Measurements from ENCODE around the gene CBY1.
"Not testable (repeated sequence)": the region's sequence is repeated elsewhere in the genome, so short reads cannot be mapped to it uniquely, and the experiment has no call there.

Gene CBY1

DNA sequence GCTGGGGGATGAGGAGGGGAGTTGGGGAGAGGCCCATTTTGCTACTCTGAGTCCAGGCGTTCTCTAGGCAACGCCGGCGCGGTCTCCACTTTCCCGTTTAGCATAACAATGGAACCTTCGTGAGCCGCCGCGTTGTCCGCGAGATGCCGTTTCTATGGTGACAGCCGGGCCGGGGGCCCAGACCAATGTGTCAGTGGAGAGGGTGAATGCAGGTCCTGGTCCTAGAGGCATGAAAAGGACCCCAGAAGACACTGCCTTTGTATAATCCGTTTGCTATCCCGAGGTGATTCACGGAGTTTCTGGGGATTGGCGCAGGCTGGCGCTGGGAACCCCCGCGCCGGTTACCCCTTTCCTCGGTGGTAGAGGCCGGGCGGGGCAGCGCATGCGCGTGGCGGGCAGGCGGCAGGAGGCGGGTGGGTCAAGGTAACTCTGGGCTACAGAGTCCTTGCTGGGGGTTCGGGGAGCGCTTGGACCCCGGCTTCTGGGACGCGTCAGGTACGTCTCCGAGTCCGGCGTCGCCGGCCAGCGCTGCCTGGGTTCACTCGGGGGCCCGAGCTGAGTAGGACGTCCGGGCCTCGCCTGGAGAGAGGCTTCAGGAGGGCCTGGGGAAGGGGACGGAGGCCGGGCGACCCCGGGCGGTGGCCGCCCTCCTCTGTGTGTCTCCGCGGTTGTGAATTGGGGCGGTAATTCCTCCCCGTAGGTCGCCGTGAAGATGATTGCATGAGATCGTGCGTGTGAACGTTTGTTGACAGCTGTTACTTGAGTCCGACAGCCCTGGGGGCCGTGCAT lies at the start of gene CBY1, which contains the start of gene FAM227A:
Gene CBY1, plus strand, starts transcription at position 383 of the 789 bp plus-strand sequence. CDS start 11,417 bp downstream, outside the sequence.
Gene FAM227A, minus strand, starts transcription at position 137 of the 789 bp plus-strand sequence. CDS start 6,224 bp downstream, outside the sequence.
- peak; percentile 75 for DNase-seq

DNA sequence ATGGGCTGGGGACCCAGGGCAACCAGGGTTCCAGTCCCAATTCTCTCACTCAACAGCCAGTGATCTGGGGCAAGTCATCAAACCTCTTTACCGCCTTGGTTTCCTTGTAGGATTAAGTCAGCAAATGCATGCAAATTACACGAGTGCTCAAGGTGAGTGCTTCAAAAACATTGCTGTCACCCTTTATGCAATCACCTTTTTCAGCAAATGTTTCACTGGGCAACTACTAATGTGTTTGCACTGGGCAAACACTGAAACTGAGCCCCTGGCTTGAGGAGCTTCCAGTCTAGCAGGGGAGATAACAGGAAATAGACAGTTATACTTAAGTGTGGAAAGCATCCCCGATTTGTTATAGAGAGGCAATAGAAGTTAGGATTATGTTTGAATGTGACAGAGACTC lies 48.8 kb upstream of the CBY1 start:
- DNase-seq, result no peak

- no peak for DNase-seq
These were observed 47.3 kb upstream of the CBY1 start for GRCh38 chr22:38608992-38609750.

GRCh38 chr22:38610234-38610633 lies 46.2 kb upstream of the CBY1 start:
- DNase-seq, result no peak

DNA sequence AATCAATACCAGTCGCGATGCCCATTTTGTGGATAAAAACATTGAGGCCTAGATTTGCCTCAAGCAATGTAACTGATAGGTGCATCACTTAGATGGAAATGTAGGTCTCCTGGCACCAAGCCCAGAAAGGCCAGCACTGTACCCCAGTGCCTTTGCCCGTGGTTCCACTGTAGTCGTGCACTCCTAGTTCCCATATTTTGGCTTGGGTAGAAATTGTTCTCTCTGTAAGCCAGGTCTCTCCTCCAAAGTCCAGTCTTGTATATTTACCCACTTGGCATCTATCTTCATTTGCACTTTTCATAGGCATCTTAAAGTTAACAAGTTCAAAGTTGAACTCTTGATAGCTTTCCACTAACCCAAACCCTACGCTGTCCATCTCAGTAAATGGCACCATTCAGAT lies 44.9 kb upstream of the CBY1 start:
- no peak for DNase-seq

- no peak for DNase-seq
These were observed 44.0 kb upstream of the CBY1 start for GRCh38 chr22:38612217-38613006.

DNA sequence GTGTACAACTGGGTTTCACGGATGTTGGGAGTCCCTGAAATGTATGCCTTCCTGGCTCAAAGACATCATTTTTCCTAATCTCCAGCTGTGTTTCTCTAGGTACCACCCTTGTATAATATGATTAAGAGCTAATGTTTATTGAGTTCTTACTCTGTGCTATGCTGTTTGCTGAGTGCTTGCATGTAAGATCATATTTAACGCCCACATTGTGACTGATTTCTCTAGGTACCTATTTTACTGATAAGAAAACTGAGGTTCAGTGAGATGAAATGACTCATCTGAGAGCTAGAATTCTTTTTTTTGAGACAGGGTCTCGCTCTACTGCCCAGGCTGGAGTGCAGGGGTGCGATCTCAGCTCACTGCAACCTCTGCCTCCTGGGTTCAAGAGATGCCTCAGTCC lies 42.9 kb upstream of the CBY1 start:
- DNase-seq, result no peak

- no peak for DNase-seq
These were observed 41.9 kb upstream of the CBY1 start for GRCh38 chr22:38614332-38615063.

DNA sequence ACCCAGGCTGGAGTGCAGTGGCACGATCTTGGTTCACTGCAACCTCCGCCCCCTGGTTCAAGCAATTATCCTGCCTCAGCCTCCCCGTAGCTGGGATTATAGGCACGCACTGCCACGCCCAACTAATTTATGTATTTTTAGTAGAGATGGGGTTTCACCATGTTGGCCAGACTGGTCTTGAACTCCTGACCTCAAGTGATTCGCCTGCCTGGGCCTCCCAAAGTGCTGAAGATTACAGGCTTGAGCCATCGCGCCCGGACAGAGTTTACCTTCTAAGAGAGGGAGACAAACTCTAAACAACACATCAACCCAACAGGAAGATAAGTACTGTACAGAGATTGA lies 41.4 kb upstream of the CBY1 start:
- not testable (repeated sequence) for DNase-seq

GRCh38 chr22:38618258-38618657 lies 38.2 kb upstream of the CBY1 start:
- DNase-seq, result no peak

- DNase-seq, result no peak
These were observed 37.8 kb upstream of the CBY1 start for GRCh38 chr22:38618682-38619081.

GRCh38 chr22:38623351-38623750 lies 33.1 kb upstream of the CBY1 start:
- DNase-seq, result no peak

DNA sequence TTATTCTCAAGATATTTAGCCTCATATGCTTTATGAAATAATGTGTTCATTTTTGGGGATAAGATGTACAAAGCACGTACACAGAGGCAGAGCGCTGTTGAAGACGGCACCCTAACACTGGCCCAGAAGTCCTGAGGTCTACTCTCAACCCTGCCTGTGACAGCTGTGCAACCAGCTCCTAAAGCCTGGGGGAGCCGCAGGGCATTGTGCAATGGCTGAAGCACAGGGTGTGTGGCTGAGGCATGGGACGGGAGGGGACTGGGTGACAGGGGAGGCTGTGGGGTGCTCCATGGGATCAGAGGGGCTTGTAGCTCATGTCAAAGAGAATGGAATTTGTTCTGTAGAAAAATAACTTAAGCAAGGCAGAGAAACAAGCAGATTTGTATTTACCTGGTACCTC lies 28.0 kb upstream of the CBY1 start:
- DNase-seq, result no peak

DNA sequence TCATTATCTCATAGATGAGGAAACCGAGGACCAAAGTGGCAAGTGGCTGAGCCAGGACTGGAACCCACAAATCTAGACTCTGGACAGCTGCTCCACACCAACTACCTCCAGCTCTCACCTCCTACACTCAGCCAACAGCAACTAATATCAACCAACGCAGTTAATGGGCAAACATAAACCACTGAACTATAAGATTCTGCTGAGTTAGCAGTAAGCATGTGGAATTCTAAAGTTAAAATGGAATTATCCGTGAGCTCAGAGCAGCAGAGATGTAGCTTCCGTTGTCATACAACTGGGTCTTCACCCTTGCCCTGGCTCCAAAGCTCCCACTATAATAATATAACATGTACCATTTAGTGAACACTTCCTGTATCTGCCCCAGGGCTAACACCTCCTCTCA lies 27.3 kb upstream of the CBY1 start:
- no peak for DNase-seq

GRCh38 chr22:38631724-38632123 lies 24.7 kb upstream of the CBY1 start:
- DNase-seq, result no peak

- DNase-seq, result no peak
These were observed 23.9 kb upstream of the CBY1 start for GRCh38 chr22:38632528-38632927.

DNA sequence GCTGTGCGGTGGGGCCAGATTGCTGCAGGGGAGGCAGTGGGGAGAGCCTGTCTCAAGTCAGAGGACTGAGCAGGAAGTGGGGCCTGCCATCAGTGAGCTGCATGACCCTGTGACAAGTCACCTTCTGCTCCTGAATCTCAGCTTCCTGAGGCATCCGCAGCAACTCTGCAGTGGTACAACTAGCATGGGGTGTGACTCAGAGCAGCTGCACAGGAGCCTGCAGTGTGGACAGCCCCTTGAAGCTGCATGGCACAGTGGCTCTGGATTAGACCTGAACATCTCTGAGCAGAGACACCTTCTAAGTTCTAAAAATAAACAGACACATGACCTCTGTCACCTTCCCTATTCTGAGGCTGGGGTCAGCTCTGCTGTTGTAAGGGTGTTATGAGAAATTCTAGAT lies 18.2 kb upstream of the CBY1 start:
- no peak for DNase-seq

DNA sequence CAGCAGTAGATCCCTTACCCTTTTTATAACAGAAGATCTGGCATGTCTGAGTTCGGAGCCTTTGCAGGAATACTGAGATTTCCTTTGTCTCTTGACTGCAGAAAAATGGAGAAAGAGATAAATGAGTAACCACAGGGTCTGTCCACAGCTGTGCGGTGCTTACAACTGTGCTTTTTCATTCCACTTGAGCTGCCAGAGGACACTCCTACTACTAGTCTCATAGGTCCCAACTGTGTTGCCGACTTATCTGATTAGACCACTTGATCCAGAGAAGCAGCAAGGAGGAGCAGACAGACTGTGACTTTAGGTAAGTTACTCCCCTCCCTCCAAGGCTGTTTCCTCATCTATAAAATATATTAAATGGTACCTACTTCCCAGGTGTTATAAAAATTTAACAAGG lies 17.7 kb upstream of the CBY1 start:
- no peak for DNase-seq

DNA sequence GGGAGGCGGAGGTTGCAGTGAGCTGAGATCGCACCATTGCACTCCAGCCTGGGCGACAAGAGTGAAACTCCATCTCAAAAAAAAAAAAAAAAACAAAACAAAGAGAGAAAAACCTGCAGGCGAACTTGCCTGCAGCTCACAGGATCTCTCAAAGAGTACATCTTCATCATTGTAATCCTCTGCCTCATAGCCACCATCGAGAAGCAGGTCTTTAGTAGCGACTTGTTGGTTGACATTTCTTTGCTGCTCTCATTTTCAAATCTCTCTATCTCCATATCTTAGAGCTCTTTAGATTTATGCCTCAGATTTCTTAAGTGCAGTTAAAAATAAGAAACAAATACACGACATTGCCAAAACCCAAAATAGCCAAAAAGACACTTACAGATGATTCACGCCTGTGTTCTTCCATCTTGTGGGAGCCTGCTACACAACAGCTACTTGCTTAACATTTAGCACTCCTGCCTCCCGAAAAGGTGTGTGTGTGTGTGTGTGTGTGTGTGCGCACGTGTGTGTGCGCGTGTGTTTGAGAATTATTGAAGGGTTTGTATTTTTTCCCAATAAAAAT lies 14.9 kb upstream of the CBY1 start:
- DNase-seq, result no peak

DNA sequence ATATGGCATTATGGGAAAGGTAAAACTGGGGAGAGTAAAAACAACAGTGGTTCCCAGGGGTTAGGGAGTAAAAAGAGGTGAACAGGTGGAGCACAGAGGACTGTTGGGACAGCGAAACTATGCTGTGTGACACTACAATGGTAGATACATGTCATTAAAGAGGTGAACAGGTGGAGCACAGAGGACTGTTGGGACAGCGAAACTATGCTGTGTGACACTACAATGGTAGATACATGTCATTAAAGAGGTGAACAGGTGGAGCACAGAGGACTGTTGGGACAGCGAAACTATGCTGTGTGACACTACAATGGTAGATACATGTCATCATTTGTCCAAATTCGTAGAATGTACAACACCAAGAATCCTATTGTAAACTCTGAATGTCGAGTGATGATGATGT lies 12.2 kb upstream of the CBY1 start:
- not testable (repeated sequence) for DNase-seq

DNA sequence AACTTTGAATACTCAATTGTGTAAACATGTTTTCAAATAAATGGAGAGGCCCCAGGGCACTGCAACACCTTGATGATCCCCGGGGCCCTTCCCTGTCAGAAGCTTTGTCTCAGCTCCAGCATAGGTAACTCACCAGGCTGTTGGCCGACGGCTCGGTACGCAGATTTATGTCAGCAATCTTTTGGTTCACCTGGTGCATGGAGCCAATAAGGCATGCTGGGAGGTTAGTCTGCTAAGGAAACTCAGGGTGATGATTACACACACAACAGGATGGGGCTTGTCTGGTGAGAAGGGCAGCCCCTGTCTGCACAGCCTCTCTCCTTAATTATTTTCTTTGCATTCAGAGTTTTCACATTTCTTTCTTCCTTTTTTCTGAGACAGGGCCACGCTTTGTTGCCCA lies 11.0 kb upstream of the CBY1 start:
- DNase-seq, result no peak

- no peak for DNase-seq
These were observed 6.5 kb upstream of the CBY1 start for GRCh38 chr22:38649841-38650522.
